COR-L47 (cell line): ENCODE measurements around the gene PNMA1.

Source experiments
- DNase-seq: peaks from one replicate; lab custom pipeline; 2025; lab: John Stamatoyannopoulos, UW

PNMA1 gene

GRCh38 chr14:73736842-73737241, 22.7 kb upstream of the PNMA1 start:
- no peak for DNase-seq

- no peak for DNase-seq
Measured at GRCh38 chr14:73732006-73732405, 17.8 kb upstream of the PNMA1 start.

- DNase-seq = no peak
Measured at GRCh38 chr14:73731111-73731510, 16.9 kb upstream of the PNMA1 start.

GRCh38 chr14:73729556-73730265, 15.5 kb upstream of the PNMA1 start:
- DNase-seq = no peak

GRCh38 chr14:73728717-73729330, 14.6 kb upstream of the PNMA1 start:
- peak; percentile 49 for DNase-seq

- DNase-seq = no peak
Measured at GRCh38 chr14:73727166-73727565, 13.0 kb upstream of the PNMA1 start.

- DNase-seq = no peak
Measured at GRCh38 chr14:73726025-73726961, 12.1 kb upstream of the PNMA1 start.

- no peak for DNase-seq
Measured at GRCh38 chr14:73725116-73726024, 11.2 kb upstream of the PNMA1 start.

GRCh38 chr14:73724696-73725095, 10.5 kb upstream of the PNMA1 start:
- no peak for DNase-seq

- DNase-seq = no peak
Measured at GRCh38 chr14:73723797-73724661, 9.8 kb upstream of the PNMA1 start.

GRCh38 chr14:73723406-73723796, 9.2 kb upstream of the PNMA1 start:
- no peak for DNase-seq

GRCh38 chr14:73722581-73722980, 8.4 kb upstream of the PNMA1 start:
- no peak for DNase-seq

GRCh38 chr14:73721101-73721821, 7.1 kb upstream of the PNMA1 start:
- no peak for DNase-seq

GRCh38 chr14:73720636-73721035, 6.5 kb upstream of the PNMA1 start:
- no peak for DNase-seq

GRCh38 chr14:73719791-73720190, 5.6 kb upstream of the PNMA1 start:
- no peak for DNase-seq

- no peak for DNase-seq
Measured at GRCh38 chr14:73719361-73719760, 5.2 kb upstream of the PNMA1 start.

GRCh38 chr14:73718418-73719251, 4.5 kb upstream of the PNMA1 start:
- DNase-seq = no peak

- DNase-seq = no peak
Measured at GRCh38 chr14:73717711-73718417, 3.7 kb upstream of the PNMA1 start.

- DNase-seq = peak; percentile 7
Measured at GRCh38 chr14:73717266-73717665, 3.1 kb upstream of the PNMA1 start.
